GM11168 (cell line): ENCODE data around the gene SIPA1L3.

Source experiments
- in situ Hi-C: fragments of 300-500 bp; cut with MboI; formaldehyde crosslinking; loops from one replicate; pipeline ENCODE4 v1.12.0; 2022; ENCODE audit warnings: low sequenced_read_pairs; ENCODE audit not compliant: unreplicated experiment

SIPA1L3 gene

DNA sequence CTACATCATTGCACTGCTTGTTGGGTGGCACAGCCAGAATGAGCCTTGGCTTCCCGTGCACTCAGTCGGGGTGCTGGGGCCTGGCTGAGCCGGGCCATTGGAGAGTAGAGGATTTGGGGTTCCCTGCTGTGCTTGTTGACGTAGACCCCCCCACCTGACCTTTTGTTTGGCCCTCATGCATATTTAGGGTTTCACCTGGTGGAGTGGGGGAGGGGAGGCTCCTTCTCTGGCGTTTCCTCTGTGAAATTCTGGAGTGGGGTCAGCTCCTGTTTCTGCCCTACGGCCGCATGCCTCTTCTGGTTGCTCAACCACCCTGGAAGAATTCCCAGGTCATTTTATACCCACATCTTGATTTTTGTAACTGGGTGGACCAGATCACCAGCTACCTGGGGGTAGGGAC is 82.8 kb downstream of the SIPA1L3 start:
- in situ Hi-C loops: no loop called here

DNA sequence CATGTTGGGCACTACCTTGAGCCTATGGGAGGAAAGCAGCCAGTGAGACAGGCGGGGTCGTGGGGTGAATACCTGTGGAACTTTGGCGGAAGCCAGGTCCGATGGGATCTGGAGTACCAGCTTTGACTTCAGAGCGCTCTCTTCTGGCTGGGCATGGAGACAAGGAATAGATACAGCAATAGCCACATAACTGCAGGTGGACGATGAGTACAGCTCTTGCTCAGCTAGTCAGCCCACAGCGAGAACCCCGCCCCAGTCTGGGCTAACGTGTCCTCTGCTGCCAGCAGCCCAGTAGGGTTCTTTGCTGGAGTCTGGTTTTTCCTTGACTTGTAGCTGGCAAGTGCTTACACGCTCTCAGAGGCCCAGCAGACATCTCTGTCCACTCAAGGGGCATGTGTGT is 83.4 kb downstream of the SIPA1L3 start:
- in situ Hi-C loops: no loop called here

DNA sequence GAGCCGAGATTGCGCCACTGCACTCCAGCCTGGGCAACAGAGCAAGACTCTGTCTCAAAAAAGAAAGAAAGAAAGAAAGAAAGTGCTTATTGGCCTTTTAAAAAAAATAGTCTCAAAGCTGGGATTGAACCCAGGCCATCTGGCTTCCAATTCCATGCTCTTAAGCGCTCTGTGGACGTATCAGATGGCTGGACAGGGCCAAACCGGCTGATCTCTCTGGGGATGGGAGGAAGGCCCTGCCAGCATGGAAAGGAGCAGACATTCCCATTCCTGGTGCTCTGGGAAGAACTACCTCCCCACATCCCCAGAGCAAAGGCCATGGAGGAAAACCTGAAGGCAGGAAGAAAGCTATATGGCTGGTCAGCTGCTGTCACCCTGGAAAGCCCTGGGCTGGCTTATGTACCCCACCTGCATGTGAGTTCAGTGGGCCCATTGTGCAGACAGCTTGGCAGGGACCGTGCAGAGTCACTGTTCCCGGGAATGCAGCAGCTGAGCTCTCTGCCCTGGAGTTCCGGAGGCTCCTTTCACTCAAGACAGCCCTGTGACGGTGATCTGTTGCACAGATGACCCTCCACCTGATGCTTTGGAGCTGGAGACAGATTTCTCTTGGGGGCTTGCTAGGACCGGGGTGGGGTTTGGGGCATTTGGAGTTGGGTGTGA is 84.3 kb downstream of the SIPA1L3 start:
- in situ Hi-C loops: no loop called here

DNA sequence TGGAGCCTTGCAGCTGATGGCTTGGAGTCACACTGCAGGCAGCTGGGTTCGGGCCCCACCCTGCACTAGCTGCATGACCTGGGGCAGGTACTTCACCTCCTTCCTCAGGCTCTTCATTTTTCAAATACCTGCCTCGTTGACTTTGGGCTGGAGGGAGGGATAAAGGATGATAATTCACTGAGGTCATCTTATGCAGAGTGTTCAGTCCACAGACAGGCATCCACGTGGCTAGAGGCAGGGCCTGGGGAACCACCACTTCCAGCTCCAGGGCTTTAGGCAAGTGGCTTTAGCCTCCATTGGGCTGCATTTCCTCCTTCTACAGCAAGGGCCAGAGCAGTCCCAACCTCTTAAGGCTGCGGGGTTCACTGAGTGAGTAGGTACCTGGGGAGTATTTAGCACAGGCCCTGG is 84.8 kb downstream of the SIPA1L3 start:
- in situ Hi-C loops: no loop called here

DNA sequence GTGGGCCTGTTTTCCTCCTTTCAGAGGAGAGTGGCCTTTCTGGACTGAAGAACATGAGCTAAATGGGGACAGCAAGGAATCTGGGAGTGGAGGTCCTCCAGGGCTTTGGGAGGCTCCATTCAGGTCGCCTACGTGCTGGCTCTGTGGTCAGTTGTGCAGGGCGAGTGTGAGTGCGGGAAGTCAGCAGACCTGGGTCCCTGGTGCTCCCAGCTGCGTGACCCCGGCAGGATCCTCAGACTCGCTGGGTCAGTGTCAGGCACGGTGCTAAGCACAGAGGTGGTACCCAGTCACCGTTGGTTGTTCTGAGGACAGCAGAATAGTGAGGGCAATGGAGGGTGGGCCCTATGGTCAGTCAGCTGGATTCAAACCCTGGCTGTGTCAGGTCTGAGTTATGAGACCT is 85.8 kb downstream of the SIPA1L3 start:
- in situ Hi-C loops: no loop called here

DNA sequence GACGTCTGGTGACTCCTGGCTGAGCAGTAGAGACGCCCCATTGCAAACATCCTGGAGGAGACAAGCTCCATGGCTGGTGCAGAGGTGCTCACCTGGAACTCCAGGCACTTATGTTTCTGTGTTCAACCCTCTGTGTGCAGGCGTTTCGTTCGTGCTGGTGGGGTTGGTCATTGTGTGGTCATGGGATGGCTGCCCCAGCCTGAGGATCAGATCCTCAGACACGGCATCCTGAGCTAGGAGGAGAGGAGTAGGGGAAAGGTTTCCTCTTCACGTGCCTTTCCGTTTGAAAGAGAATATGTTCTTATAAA is 87.8 kb downstream of the SIPA1L3 start:
- in situ Hi-C loops: no loop called here

DNA sequence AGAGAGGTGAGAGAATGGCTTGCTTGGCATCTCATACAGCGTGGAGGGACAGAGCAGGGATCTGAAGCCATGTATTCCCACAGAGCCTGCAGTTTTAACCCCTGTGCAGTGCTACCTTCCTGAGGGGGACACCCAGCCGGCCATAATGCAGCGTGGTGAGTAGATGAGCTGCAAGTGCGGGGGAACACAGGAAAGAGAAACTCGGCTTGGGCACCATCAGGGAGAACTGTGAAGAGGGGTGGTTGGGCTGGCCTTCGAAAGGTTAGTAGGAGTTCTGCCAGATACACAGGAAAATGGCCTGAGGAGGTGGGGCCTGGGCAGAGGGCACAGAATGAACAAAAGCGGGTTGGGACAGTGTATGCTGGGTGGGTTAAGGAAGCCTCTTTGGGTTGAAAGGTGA is 88.3 kb downstream of the SIPA1L3 start:
- in situ Hi-C loops: no loop called here

DNA sequence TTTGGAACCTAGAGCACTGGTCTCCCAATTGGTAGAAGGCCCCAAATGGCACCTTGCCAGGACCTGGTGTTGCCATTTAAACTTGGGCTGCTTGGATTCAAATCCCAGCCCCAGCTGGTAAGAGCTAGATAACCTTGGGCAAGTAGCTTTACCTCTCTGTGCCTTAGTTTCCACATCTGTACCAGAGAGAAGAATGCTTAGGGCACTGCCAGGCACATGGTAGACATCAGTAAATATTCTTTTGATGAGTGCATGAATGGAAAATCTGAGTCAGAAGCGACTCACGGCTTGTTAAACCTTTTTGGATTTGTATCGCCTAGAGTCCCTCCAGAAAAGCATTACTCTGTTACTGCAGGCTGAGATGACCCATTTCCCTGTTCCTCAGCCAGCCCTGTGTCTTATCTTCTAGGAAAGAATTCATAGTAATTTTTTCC is 90.9 kb downstream of the SIPA1L3 start:
- in situ Hi-C loops: no loop called here

DNA sequence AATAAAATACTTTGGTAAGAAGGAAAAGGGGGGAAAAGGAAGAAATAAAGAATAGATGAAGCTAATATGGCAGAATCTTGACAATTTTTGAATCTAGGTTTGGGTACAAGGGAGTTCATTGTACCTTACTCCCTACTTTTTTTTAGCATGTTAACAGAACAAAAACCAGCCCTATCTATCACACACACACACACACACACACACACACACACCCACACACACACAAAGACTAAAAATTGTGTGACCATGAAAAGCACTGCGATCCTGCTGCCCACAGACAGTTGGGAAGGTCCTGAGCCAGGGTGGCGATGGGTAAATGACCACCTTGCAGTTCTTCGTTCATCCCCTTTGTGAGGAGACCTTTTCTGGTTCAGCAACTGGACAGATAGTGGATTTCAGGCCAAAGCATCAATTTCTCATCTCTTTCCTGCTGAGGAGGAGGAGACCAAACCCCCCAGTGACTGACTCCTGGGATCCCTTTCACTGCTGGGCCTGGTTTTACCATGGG is 91.8 kb downstream of the SIPA1L3 start:
- in situ Hi-C loops: no loop called here

DNA sequence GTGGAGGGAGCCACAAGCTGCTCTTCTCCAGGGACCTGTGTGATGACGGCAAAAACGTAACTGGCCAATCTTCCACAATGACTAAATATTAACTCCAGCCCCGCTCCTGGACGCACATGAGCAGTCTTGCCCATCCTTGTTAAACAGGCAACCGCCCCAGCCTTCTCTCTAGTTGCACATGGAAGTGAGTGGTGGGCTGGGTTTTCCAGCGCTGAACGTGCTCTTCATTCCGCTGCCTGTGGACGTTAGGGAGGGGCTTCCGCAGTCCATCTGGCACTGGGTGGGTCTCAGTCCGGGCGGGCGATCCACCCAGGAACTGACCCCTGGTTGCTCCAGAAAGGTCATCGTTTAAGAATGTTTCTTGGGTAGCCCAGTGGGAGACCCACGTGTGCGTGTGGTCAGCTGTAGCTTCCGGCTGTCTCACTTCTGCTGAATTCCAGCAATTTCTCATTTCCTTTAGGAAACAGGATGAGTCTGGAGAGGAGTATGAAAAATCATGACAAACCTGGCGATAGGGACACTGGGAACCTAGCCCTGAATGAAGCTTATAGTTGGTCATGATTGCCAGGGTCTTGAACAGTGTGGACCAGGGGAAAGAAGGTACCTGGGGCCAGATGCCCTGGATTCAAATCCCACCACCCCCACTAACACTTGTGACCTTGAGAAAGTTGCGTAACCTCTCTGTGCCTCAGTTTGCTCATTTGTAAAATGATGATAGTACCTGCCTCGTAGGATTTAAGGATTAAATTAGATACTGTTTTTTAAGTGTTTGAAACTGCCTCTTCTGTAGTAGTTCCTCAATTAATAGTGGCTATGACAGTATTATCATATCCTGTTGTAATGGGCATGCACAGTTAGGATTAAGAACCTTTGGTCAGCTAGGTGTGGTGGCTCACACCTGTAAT is 92.6 kb downstream of the SIPA1L3 start:
- in situ Hi-C loops: no loop called here

DNA sequence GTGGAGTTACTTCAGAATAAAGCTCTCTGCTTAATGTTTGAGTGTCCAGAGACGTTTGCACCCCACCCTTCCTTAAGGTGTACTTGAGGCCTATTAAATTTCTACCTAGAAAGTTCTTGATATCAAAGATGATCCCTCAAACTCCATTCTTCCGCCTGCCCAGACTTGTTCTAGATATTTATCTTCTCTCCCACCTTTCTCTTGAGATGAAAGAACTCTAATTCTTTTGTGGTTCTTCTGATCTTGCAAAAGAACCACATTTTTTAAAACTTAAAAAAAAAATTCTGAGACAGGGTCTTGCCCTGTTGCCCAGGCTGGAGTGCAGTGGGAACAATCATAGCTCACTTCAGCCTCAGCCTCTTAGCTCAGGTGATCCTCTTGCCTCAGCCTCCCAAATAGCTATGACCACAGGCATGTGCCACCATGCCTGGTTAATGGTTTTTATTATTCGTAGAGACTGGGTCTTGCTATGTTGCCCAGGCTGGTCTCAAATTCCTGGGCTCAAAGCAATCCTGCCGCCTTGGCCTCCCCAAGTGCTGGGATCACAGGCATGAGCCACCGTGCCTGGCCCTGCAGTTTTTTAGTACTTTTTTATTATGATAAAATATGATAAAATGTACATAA is 94.3 kb downstream of the SIPA1L3 start:
- in situ Hi-C loops: no loop called here

DNA sequence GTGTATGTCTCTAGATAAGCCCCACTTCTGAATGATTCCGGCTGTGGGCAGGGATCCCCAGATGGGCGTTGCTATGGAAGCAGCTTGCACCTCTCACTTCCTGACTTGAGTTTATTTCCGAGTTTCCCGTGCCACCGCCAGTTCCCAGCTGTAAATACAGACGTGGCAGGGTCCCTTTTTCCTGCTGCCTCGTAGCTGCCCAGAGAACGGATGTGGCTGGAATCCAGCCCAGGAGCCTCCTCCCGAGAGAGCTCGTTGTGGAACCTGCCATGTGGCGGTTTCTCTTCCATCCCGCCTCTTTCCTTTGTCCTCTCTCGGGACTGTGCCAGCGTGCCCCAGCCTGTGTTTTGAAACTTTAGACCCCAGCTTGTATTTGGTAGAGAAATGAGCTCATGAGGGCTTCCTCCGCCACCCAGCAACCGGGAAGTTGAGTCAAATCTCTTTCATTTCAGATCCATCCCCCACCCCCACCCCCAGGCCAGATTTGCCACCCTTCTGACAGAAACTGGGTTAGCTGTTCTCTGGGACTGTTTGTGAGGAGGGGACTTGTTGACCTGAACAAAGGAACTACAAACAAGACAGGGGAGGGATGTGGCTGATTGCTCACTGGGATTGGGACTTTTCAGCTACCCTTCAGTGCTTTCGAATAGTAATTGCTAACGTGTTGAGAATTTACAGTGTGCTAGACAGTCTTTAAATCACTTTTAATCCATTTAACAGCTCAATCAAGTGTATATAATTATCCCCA is 96.6 kb downstream of the SIPA1L3 start:
- in situ Hi-C loops: no loop called here

DNA sequence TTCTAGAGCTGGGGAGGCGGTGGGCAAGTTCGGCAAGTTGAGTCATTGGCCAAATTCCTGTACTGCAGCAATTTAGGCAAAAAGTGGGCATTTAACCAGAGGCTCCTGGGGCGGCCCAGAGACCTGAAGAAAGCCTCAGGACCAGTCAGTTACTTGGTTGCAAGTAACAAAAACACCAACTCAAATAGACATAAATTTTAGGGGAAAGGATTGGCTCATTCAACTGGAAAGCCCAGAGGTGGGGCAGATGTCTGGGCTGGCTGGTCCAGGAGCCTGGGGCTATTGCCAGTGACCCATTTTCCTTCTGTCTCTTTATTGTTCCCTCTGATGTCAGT is 97.1 kb downstream of the SIPA1L3 start:
- in situ Hi-C loops: no loop called here

DNA sequence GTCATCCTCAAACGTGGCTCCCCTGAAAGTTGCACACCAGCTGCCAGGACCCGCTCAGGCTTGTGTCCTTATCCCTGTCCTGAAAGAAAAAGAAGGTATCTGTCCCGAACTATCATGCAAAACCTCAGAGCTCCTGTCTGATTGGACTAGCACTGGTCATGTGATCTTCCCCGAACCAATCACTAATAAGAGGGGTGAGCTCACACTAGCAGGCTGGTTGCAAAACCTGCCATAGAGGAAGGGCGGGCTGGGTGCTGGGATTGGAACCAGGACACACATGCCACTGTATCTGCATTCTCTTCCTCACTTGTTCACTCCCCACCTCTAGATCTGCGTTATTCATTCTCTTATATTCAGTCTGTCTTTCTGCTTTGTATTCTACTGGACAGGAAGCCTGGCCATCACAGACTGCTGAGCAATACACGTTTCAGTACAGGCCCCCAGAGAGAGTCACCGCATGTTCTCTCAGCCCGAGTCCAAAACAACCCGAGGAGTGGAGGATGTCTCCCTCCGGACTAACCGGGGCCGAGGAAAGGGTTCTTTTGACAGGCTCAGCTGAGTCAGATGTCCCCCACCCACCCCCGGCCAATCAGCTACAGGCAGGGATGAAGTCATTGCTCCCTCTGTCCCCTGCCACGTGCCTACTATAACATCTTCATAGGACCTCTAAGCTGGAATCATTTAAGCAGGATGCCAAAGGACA is 97.7 kb downstream of the SIPA1L3 start:
- in situ Hi-C loops: no loop called here

DNA sequence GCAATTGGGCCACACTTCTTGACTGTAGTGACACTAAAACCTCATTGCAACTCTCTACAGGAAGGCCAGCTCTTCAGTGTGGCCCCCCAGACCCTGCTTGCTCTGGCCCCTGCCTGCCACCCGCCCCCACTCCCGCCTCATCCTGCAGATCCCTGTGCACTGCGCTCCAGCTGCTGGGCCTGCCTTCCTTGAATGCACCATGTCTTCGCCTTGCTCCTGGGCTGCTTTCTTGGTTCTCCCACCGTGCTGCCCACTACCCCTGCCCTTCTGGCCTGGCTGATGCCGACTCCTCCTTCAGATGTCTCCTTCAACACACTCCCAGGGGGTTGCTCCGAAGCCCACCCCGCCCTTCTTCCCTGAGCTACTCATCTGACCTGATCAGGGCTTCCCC is 98.2 kb downstream of the SIPA1L3 start:
- in situ Hi-C loops: no loop called here

DNA sequence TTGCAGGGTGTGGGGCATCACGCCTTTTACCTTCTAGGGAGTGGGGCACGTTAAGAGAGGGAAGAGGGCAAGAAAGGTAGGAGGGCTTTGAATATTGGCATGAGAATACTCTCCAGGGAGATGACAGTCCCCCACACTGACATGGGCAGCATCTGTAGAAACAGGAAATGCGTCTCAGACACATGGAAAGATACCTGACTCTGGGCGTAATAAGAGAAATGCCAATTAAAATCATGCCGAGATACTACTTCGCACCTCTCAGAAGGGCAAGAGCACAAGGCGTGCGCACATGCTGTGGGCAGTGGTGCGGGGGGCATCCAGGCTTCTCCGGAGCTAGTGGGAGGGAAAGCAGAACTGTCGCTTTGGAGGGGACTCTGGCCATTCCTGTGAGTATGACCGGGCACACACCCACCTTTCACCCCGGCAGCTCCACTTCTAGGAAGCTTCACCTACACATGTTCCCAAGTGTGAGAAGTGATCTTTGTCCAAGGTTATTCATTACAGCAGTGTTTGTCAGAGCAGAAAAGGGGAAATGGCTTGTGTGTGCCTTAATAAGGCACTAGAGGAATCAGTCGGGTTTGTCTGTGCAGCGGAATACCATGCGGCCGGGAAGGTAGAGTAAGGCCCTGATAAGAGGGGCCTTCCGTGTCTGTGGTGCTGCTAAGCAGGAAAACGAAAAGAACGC is 99.5 kb downstream of the SIPA1L3 start:
- in situ Hi-C loops: no loop called here

DNA sequence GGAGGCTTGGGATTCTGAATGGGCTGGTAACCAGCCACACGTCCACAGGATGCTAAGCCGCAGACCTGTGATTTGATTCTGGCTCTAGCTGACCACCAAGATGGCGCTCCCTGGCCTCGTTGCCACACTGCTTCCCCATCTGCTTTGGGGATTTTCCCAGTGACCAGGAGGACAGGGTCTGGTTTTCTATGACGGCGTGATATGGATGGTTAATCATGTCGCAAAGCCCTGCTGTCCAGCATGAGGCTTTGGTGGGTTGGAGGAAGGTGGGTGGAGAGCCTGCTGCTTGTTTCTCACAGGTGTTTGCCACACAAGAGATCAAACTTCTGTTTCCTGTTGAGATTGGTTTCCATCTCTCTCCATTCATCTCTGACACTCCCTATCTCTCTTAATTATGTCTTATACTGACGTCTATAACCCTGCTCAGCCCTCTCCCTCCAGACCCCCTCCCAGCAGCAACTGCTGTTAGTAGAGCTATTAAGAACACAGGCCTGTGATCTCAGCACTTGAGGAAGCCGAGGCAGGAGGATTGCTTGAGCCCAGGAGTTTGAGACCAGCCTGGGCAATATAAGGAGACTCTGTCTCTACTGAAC is 102.7 kb downstream of the SIPA1L3 start:
- in situ Hi-C loops: no loop called here

DNA sequence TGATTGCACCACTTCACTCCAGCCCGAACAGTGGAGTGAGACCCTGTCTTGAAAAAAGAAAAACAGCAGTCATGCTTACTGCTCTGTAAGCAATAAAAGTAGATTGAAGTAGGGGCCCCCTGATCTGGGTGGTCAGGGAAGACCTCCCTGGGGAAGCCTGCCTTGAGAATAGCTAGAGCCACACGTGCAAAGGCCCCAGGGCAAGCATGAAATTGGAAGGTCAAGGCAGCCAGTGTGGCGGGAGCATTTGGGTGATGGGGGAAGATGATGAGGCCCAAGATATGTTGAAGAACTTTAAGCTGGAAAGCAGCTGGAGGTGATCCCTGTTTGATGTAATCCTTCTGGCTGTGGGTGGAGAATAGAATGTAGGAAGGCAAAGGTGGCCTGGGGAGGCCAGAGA is 104.4 kb downstream of the SIPA1L3 start:
- in situ Hi-C loops: no loop called here

DNA sequence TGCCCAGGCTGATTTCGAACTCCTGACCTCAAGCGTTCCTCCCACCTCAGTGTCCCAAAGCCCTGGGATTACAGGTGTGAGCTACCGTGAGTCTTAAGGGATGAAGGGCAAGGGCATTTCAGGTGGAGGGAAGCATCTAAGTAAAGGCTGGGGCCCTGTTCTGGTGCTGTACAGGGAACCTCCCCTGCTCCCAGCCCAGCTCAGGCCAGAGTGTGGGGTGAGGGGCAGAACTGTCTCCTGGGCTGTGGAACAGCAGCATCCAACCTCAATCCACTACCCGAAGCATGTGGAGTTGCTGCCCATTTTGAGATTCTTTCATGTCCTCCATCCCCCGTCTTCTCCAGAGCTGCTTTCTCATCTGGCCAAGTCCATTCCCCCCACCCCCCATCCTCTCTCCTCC is 105.3 kb downstream of the SIPA1L3 start:
- in situ Hi-C loops: no loop called here
